Nephron progenitor cell (in vitro differentiated cells): ENCODE results near the gene ENOX1.

Source experiments
- DNase-seq: peaks from one replicate; pipeline ENCODE4 v3.0.0; 2021
- H3K27ac Mint-ChIP-seq: 2 replicates; pipeline ENCODE4 v1.8.0; 2021; ENCODE audit warnings: mild to moderate bottlenecking, moderate library complexity, mixed read lengths
- H3K27me3 Mint-ChIP-seq: 2 replicates; pipeline ENCODE4 v1.8.0; 2021; ENCODE audit warnings: mild to moderate bottlenecking, low read depth, mixed read lengths; ENCODE audit not compliant: poor library complexity
- H3K36me3 Mint-ChIP-seq: 2 replicates; pipeline ENCODE4 v1.8.0; 2021; ENCODE audit warnings: low read depth, mixed read lengths
- H3K4me1 Mint-ChIP-seq: 2 replicates; pipeline ENCODE4 v1.8.0; 2021; ENCODE audit warnings: mixed read lengths
- H3K4me3 Mint-ChIP-seq: 2 replicates; pipeline ENCODE4 v1.8.0; 2021; ENCODE audit warnings: mild to moderate bottlenecking, moderate library complexity, mixed read lengths
- H3K9me3 Mint-ChIP-seq: 2 replicates; pipeline ENCODE4 v1.8.0; 2021; ENCODE audit warnings: mild to moderate bottlenecking, moderate library complexity, mixed read lengths
- CTCF ChIP-seq: fragments of 200-600 bp; sonication (generic); IDR thresholded peaks from 2 replicates; pipeline ENCODE4 v1.5.0; 2021; ENCODE audit warnings: antibody characterized with exemption

The ENOX1 gene

GRCh38 chr13:43688227-43688907 lies 98.4 kb downstream of the ENOX1 start:
- no peak for DNase-seq
- no peaks in the 10 kb centered on the region for H3K36me3 Mint-ChIP-seq
- no peaks in the 10 kb centered on the region for H3K9me3 Mint-ChIP-seq
- no peak for TF ChIP-seq CTCF
- H3K27ac Mint-ChIP-seq = no peak overlapping the region
- H3K4me1 Mint-ChIP-seq = peaks cover 4% of the 10 kb centered on the region
- no peak overlapping the region for H3K4me3 Mint-ChIP-seq
- no peaks in the 10 kb centered on the region for H3K27me3 Mint-ChIP-seq

DNA sequence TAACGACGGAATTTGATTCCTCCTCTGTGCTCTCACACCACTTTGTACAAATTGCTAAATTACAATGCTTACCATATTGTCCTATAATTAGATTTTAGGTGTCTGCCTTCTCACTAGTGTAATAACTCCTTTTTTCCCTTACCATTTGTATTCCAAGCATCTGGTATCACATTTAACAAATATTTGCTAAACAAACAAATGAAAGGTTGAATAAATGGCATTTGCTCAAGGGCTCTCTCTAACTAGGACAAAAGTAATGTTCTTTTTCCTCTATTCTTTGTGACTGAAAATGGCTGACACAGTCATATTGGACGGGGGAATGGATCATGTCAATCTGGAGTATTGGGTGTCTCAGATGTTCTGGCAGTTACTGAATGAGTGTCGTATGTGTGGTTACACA lies 99.7 kb downstream of the ENOX1 start:
- H3K27ac Mint-ChIP-seq = no peak overlapping the region
- no peaks in the 10 kb centered on the region for H3K27me3 Mint-ChIP-seq
- TF ChIP-seq CTCF = no peak
- DNase-seq = no peak
- no peaks in the 10 kb centered on the region for H3K9me3 Mint-ChIP-seq
- H3K4me3 Mint-ChIP-seq = no peak overlapping the region
- peaks cover 4% of the 10 kb centered on the region for H3K4me1 Mint-ChIP-seq
- H3K36me3 Mint-ChIP-seq = no peaks in the 10 kb centered on the region

- TF ChIP-seq CTCF = no peak
- Mint-ChIP-seq H3K36me3 (no peaks in the 10 kb centered on the region), H3K27ac (no peak overlapping the region), H3K9me3 (no peaks in the 10 kb centered on the region), H3K4me3 (no peak overlapping the region), H3K4me1 (peaks cover 4% of the 10 kb centered on the region), H3K27me3 (no peaks in the 10 kb centered on the region)
- no peak for DNase-seq
Observed at GRCh38 chr13:43686557-43686956, 100.2 kb downstream of the ENOX1 start.

- Mint-ChIP-seq H3K36me3 (no peaks in the 10 kb centered on the region), H3K9me3 (no peaks in the 10 kb centered on the region), H3K4me3 (no peak overlapping the region), H3K27ac (no peak overlapping the region), H3K27me3 (no peaks in the 10 kb centered on the region), H3K4me1 (peaks cover 4% of the 10 kb centered on the region)
- TF ChIP-seq CTCF = no peak
- DNase-seq = no peak
Observed at GRCh38 chr13:43684963-43685725, 101.6 kb downstream of the ENOX1 start.

- DNase-seq = no peak
- no peak overlapping the region for H3K27ac Mint-ChIP-seq
- no peak overlapping the region for H3K4me3 Mint-ChIP-seq
- no peaks in the 10 kb centered on the region for H3K27me3 Mint-ChIP-seq
- no peaks in the 10 kb centered on the region for H3K9me3 Mint-ChIP-seq
- H3K36me3 Mint-ChIP-seq = no peaks in the 10 kb centered on the region
- TF ChIP-seq CTCF = no peak
- H3K4me1 Mint-ChIP-seq = peaks cover 4% of the 10 kb centered on the region
Observed at GRCh38 chr13:43682701-43683100, 104.1 kb downstream of the ENOX1 start.

- H3K36me3 Mint-ChIP-seq = no peaks in the 10 kb centered on the region
- DNase-seq = no peak
- H3K9me3 Mint-ChIP-seq = peaks cover 7% of the 10 kb centered on the region
- H3K4me3 Mint-ChIP-seq = no peak overlapping the region
- no peak overlapping the region for H3K27ac Mint-ChIP-seq
- TF ChIP-seq CTCF = no peak
- no peaks in the 10 kb centered on the region for H3K27me3 Mint-ChIP-seq
- H3K4me1 Mint-ChIP-seq = no peaks in the 10 kb centered on the region
Observed at GRCh38 chr13:43676320-43676719, 110.5 kb downstream of the ENOX1 start.
